GM23338 (cell line): ENCODE data around the gene NAT14. TPM values are rescaled to one million over a fixed set of nuclear protein-coding genes. Genes with fewer than 3 reads are reported as not detected.

Experiments used
- ATAC-seq: fragments of 200-7000 bp; cut with Tn5 transposase; 3 replicates; pipeline ENCODE4 v1.9.1; 2020
- DNase-seq: peaks from one replicate; pipeline ENCODE4 v3.0.0-alpha.2; 2015; ENCODE audit warnings: low spot score
- H2AFZ ChIP-seq: fragments of 200-600 bp; sonication (generic); 2 replicates; pipeline ENCODE4 v1.8.0; 2016; ENCODE audit warnings: antibody characterized with exemption, mild to moderate bottlenecking, moderate library complexity
- H3F3A ChIP-seq: fragments of 200-600 bp; sonication (generic); replicated peaks from 2 replicates; pipeline ENCODE4 v1.8.0; 2017; ENCODE audit warnings: antibody characterized with exemption, mixed run types, low read depth
- H3K27ac ChIP-seq: fragments of 200-600 bp; sonication (generic); 2 replicates; pipeline ENCODE4 v1.6.1; 2016; ENCODE audit warnings: low read depth
- H3K27me3 ChIP-seq: fragments of 200-600 bp; sonication (generic); 2 replicates; pipeline ENCODE4 v1.8.0; 2016; ENCODE audit warnings: mild to moderate bottlenecking, mixed run types, moderate library complexity; ENCODE audit not compliant: insufficient read depth
- H3K36me3 ChIP-seq: fragments of 200-600 bp; sonication (generic); 2 replicates; pipeline ENCODE4 v1.8.0; 2016; ENCODE audit warnings: mild to moderate bottlenecking; ENCODE audit not compliant: insufficient read depth
- H3K4me1 ChIP-seq: fragments of 200-600 bp; sonication (generic); 2 replicates; pipeline ENCODE4 v1.8.0; 2016; ENCODE audit warnings: mild to moderate bottlenecking, moderate library complexity; ENCODE audit not compliant: insufficient read depth
- H3K4me2 ChIP-seq: fragments of 200-600 bp; sonication (generic); 2 replicates; pipeline ENCODE4 v1.7.1; 2017; ENCODE audit warnings: mixed run types
- H3K4me3 ChIP-seq: fragments of 200-600 bp; sonication (generic); 2 replicates; pipeline ENCODE4 v1.6.1; 2016; ENCODE audit warnings: mixed run types
- H3K79me2 ChIP-seq: fragments of 200-600 bp; sonication (generic); replicated peaks from 2 replicates; pipeline ENCODE4 v1.8.0; 2017; ENCODE audit warnings: mild to moderate bottlenecking; ENCODE audit not compliant: insufficient read depth
- H3K9me2 ChIP-seq: fragments of 200-600 bp; sonication (generic); 2 replicates; pipeline ENCODE4 v1.8.0; 2017; ENCODE audit not compliant: insufficient read depth
- H4K20me1 ChIP-seq: fragments of 200-600 bp; sonication (generic); replicated peaks from 2 replicates; pipeline ENCODE4 v1.8.0; 2017; ENCODE audit warnings: mild to moderate bottlenecking; ENCODE audit not compliant: insufficient read depth
- H3K27ac Mint-ChIP-seq: 2 replicates; pipeline ENCODE4 v1.8.0; 2020; ENCODE audit warnings: inconsistent platforms, mild to moderate bottlenecking, moderate library complexity, mixed read lengths
- H3K27me3 Mint-ChIP-seq: 3 replicates; pipeline ENCODE4 v1.8.0; 2022; ENCODE audit warnings: low read depth, mild to moderate bottlenecking, moderate library complexity, mixed read lengths, inconsistent platforms; ENCODE audit not compliant: insufficient read depth, poor library complexity
- H3K36me3 Mint-ChIP-seq: 3 replicates; pipeline ENCODE4 v1.8.0; 2021; ENCODE audit warnings: low read depth, mild to moderate bottlenecking, inconsistent platforms, moderate library complexity, mixed read lengths
- H3K4me1 Mint-ChIP-seq: 3 replicates; pipeline ENCODE4 v1.8.0; 2020; ENCODE audit warnings: mild to moderate bottlenecking, inconsistent platforms, mixed read lengths
- H3K4me3 Mint-ChIP-seq: 3 replicates; pipeline ENCODE4 v1.8.0; 2021; ENCODE audit warnings: moderate library complexity, mild to moderate bottlenecking, inconsistent platforms, mixed read lengths
- H3K9me3 Mint-ChIP-seq: 3 replicates; pipeline ENCODE4 v1.8.0; 2020; ENCODE audit warnings: moderate library complexity, mild to moderate bottlenecking, inconsistent platforms, mixed read lengths
- EZH2phosphoT487 ChIP-seq: fragments of 200-600 bp; sonication (generic); IDR thresholded peaks from one replicate; pipeline ENCODE4 v1.8.1; 2018; ENCODE audit warnings: antibody characterized with exemption; ENCODE audit not compliant: unreplicated experiment
- ZNF331 ChIP-seq: fragments of 250-450 bp; sonication (Bioruptor Pico); IDR thresholded peaks from 2 replicates; pipeline ENCODE4 v1.5.0; 2020; ENCODE audit warnings: low read depth, mild to moderate bottlenecking, moderate library complexity
- polyA plus RNA-seq: library from polyadenylated mRNA; unstranded; fragments of >200 nt; fragmentation: Nextera tagmentation; extraction: Ambion mirVana; gene quantifications from 2 replicates; pipeline ENCODE4 v1.2.1, GENCODE V29; 2016
- total RNA-seq: library from RNA; depleted of rRNA; stranded (reverse); fragments of >200 nt; shearing (Covaris generic); gene quantifications from 2 replicates; pipeline ENCODE4 v1.2.3, GENCODE V29; 2014
- TF ChIP-seq, protein P1 (sequence below): fragments of 250-450 bp; sonication (Bioruptor Pico); IDR thresholded peaks from 2 replicates; pipeline ENCODE4 v1.5.0; 2020; ENCODE audit warnings: mild to moderate bottlenecking, moderate library complexity
- TF ChIP-seq, protein P2 (sequence below): IDR thresholded peaks from one replicate; pipeline ENCODE4 v1.6.1; 2018; ENCODE audit warnings: antibody characterized with exemption; ENCODE audit not compliant: unreplicated experiment

The NAT14 gene
- total and polyA plus RNA-seq, 2 experiments from 2014 or later, result 27.8 to 39.6 TPM

- TF ChIP-seq, protein P1, sequence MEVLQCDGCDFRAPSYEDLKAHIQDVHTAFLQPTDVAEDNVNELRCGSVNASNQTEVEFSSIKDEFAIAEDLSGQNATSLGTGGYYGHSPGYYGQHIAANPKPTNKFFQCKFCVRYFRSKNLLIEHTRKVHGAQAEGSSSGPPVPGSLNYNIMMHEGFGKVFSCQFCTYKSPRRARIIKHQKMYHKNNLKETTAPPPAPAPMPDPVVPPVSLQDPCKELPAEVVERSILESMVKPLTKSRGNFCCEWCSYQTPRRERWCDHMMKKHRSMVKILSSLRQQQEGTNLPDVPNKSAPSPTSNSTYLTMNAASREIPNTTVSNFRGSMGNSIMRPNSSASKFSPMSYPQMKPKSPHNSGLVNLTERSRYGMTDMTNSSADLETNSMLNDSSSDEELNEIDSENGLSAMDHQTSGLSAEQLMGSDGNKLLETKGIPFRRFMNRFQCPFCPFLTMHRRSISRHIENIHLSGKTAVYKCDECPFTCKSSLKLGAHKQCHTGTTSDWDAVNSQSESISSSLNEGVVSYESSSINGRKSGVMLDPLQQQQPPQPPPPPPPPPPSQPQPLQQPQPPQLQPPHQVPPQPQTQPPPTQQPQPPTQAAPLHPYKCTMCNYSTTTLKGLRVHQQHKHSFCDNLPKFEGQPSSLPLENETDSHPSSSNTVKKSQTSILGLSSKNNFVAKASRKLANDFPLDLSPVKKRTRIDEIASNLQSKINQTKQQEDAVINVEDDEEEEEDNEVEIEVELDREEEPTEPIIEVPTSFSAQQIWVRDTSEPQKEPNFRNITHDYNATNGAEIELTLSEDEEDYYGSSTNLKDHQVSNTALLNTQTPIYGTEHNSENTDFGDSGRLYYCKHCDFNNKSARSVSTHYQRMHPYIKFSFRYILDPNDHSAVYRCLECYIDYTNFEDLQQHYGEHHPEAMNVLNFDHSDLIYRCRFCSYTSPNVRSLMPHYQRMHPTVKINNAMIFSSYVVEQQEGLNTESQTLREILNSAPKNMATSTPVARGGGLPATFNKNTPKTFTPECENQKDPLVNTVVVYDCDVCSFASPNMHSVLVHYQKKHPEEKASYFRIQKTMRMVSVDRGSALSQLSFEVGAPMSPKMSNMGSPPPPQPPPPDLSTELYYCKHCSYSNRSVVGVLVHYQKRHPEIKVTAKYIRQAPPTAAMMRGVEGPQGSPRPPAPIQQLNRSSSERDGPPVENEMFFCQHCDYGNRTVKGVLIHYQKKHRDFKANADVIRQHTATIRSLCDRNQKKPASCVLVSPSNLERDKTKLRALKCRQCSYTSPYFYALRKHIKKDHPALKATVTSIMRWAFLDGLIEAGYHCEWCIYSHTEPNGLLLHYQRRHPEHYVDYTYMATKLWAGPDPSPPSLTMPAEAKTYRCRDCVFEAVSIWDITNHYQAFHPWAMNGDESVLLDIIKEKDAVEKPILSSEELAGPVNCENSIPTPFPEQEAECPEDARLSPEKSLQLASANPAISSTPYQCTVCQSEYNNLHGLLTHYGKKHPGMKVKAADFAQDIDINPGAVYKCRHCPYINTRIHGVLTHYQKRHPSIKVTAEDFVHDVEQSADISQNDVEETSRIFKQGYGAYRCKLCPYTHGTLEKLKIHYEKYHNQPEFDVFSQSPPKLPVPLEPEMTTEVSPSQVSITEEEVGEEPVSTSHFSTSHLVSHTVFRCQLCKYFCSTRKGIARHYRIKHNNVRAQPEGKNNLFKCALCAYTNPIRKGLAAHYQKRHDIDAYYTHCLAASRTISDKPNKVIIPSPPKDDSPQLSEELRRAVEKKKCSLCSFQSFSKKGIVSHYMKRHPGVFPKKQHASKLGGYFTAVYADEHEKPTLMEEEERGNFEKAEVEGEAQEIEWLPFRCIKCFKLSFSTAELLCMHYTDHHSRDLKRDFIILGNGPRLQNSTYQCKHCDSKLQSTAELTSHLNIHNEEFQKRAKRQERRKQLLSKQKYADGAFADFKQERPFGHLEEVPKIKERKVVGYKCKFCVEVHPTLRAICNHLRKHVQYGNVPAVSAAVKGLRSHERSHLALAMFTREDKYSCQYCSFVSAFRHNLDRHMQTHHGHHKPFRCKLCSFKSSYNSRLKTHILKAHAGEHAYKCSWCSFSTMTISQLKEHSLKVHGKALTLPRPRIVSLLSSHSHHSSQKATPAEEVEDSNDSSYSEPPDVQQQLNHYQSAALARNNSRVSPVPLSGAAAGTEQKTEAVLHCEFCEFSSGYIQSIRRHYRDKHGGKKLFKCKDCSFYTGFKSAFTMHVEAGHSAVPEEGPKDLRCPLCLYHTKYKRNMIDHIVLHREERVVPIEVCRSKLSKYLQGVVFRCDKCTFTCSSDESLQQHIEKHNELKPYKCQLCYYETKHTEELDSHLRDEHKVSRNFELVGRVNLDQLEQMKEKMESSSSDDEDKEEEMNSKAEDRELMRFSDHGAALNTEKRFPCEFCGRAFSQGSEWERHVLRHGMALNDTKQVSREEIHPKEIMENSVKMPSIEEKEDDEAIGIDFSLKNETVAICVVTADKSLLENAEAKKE (CRISPR knock-in tag), result no peak
Observed at GRCh38 chr19:55482967-55483705, 1.9 kb upstream of the NAT14 start (continued).

- Mint-ChIP-seq H3K27ac (no peak overlapping the region), H3K27me3 (peaks cover 11% of the 10 kb centered on the region)
- H3K27ac ChIP-seq, result no peak overlapping the region
Observed at GRCh38 chr19:55483706-55484592, 1.0 kb upstream of the NAT14 start.

More at GRCh38 chr19:55483706-55484592, 1.0 kb upstream of the NAT14 start:
- H3K4me3 ChIP-seq, result peak overlapping the region; percentile 80
- H4K20me1 ChIP-seq, result no peaks in the 10 kb centered on the region
- H3K4me2 ChIP-seq, result peak overlapping the region; percentile 95
- H3K36me3 ChIP-seq, result no peaks in the 10 kb centered on the region
- peaks cover 5% of the 10 kb centered on the region; the same call in 2 of the 3 replicates for H3K36me3 Mint-ChIP-seq
- peaks cover 22% of the 10 kb centered on the region; the same call in 1 of the 2 replicates for H3K4me1 ChIP-seq
- no peak overlapping the region for H2AFZ ChIP-seq
- H3K4me3 Mint-ChIP-seq, result peak overlapping the region; percentile 68
- H3K79me2 ChIP-seq, result no peaks in the 10 kb centered on the region
- no peaks in the 10 kb centered on the region; the same call in 2 of the 3 replicates for H3K9me3 Mint-ChIP-seq
- H3K9me2 ChIP-seq, result no peaks in the 10 kb centered on the region
- peaks cover 34% of the 10 kb centered on the region for H3K4me1 Mint-ChIP-seq
- H3K27me3 ChIP-seq, result no peaks in the 10 kb centered on the region
- DNase-seq (no peak), ATAC-seq (no peak)
- TF ChIP-seq EZH2phosphoT487 (no peak), ZNF331 (CRISPR knock-in tag) (no peak)
- TF ChIP-seq, protein P2, sequence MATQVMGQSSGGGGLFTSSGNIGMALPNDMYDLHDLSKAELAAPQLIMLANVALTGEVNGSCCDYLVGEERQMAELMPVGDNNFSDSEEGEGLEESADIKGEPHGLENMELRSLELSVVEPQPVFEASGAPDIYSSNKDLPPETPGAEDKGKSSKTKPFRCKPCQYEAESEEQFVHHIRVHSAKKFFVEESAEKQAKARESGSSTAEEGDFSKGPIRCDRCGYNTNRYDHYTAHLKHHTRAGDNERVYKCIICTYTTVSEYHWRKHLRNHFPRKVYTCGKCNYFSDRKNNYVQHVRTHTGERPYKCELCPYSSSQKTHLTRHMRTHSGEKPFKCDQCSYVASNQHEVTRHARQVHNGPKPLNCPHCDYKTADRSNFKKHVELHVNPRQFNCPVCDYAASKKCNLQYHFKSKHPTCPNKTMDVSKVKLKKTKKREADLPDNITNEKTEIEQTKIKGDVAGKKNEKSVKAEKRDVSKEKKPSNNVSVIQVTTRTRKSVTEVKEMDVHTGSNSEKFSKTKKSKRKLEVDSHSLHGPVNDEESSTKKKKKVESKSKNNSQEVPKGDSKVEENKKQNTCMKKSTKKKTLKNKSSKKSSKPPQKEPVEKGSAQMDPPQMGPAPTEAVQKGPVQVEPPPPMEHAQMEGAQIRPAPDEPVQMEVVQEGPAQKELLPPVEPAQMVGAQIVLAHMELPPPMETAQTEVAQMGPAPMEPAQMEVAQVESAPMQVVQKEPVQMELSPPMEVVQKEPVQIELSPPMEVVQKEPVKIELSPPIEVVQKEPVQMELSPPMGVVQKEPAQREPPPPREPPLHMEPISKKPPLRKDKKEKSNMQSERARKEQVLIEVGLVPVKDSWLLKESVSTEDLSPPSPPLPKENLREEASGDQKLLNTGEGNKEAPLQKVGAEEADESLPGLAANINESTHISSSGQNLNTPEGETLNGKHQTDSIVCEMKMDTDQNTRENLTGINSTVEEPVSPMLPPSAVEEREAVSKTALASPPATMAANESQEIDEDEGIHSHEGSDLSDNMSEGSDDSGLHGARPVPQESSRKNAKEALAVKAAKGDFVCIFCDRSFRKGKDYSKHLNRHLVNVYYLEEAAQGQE, result peak; percentile 53
- peaks cover 17% of the 10 kb centered on the region for H3F3A ChIP-seq
